HG03571 (cell line): ENCODE measurements around the gene GCK.
"Not testable (repeated sequence)": the region's sequence is repeated elsewhere in the genome, so short reads cannot be mapped to it uniquely, and the experiment has no call there.

Source experiments
- ATAC-seq: cut with Tn5 transposase; IDR thresholded peaks from one replicate; pipeline ENCODE4 v1.9.1; 2021; ENCODE audit not compliant: unreplicated experiment

GCK gene

GRCh38 chr7:44206008-44206407 lies 16.8 kb upstream of the GCK start:
- no peak for ATAC-seq

- no peak for ATAC-seq
Measured at GRCh38 chr7:44201813-44202212, 12.6 kb upstream of the GCK start.

GRCh38 chr7:44200699-44201461 lies 11.6 kb upstream of the GCK start, which contains the start of gene YKT6:
Gene YKT6, plus strand, starts transcription at chr7:44200978. Its CDS starts 158 bp downstream, at chr7:44201136.
- peak; percentile 96 for ATAC-seq

GRCh38 chr7:44200163-44200562 lies 10.9 kb upstream of the GCK start:
- not testable (repeated sequence) for ATAC-seq

DNA sequence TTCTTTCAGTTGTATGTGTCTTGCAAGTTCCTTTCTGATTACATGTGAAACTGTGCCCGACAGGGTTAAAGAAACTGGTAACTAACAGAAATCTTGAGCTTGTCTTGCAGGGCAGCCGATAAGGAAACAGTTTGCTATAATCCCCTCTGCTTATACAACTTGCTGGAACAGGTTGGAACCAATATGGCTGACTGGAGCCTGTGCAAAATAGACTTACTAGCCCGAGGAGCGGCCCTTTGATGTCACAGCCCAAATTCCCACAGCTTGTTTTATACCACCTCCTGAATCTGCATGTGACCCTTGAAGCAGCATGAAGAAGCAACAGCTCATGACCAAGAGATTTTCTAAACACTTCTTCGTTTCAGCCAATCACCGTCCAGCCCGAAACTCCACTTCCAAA lies 8.2 kb upstream of the GCK start:
- no peak for ATAC-seq

- ATAC-seq, result no peak
Measured at GRCh38 chr7:44196450-44196872, 7.2 kb upstream of the GCK start.

DNA sequence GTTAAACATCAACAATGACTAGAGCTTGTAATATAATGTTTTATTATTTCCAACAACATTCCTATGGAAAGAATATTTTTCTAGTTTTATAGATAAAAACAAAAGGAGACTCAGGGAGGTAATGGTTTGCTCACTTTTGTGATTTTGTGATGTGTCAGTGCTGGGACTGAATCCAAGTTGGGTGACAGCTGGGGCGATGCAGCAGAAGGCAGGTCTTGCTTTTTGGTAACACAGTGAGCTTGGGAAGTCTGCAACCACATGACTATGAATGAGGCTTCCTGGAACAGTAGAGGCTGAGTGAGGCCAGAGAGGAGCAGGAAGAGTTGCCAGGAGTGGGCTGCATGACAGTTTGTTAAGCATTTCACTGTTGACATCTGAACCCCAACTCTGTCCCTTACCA lies 6.7 kb upstream of the GCK start:
- no peak for ATAC-seq

DNA sequence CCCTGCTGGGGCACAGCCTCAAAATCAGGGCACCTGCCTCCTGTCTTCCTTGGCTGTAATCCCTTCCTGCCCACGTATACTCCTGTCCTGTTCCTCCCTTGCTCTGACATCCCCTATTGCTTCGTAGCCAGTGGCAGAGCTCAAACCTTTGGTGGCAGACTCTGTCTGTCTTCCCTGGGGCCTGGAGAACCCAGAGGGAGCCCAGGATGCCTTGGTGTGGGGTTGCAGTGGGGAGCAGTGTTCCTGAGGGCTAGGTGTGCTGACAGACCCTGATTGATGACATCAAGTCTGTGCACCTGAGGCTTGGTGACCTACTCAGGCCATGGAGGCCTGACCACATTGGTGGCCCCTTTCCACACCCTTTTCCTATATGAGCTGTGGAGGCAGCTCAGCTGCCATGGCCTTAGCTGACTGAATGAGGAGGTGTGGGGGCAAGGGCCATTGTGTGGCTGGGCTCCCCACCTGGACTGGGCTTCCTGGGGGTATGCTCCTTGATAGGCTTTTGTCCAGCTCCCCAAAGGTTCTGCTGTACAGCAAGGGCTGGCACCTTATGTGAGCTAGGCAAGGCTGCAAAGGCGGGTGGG lies 5.4 kb upstream of the GCK start:
- no peak for ATAC-seq

GRCh38 chr7:44194069-44194468 lies 4.8 kb upstream of the GCK start:
- no peak for ATAC-seq

GRCh38 chr7:44193011-44193802 lies 4.0 kb upstream of the GCK start:
- no peak for ATAC-seq

GRCh38 chr7:44191171-44191570 lies 1.9 kb upstream of the GCK start:
- ATAC-seq, result no peak

DNA sequence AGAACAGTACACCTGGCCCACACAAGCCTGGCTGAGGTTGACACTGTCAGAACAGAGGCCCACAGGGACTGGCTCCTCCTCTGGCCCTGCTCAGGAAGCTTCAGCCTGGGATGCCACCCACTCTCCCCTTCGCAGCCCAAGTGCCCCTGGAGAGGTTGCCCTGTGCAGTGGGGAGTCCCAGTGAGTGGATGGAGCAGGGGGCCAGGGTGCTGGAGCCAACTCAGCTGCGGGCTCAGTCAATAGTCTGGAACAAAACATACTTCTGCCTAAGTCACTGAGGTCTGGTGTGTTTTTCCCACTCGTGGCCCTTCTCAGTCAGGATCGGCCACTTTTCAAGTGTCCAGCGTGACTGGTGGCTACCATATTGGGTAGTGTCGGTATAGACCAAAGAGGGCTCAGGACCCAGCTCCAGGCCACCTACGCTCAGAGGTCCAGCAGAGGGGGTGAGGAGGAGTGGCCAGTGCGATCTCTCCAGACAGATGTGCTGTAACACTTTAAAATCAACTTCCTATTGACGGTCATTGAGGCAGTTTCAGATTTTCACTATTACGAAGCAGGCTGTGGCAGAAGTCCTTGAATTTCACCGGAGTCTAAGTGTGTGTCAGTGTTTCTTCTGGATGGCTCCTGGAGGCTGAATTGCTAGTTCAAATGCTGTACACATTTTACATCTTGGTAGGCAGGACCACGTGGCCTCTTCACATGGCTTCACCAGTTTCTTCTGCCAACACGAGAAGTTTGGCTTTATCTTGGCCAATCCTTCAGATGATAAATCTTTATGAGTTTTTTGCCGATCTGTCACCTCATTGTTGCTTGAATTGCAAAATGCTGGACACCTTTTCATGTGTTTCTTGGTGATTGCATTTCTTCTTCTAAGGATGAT lies 994 bp upstream of the GCK start:
- ATAC-seq, result no peak

- ATAC-seq, result no peak
Measured at GRCh38 chr7:44188480-44189225, 586 bp downstream of the GCK start.

- ATAC-seq, result no peak
Measured at GRCh38 chr7:44187636-44188416, 1.4 kb downstream of the GCK start.

DNA sequence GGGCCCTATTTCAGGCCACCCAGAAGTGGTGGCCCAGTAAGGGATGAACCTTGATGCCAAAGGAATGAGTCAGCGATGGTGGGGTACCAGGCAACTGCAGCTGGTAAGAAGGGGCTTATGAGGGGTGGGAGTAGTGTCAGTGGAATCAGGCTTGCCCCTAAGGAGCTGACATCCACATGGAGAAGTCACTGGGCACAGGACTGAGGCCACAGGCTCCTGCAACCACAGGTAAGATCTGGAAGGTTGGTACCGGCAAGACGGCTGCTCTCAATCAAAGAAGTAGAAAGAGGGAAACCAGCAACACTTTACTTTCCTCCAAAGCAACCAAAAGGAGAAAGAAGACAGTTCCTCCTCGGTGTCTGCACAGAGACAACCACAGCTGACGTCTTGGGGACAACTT lies 2.5 kb downstream of the GCK start:
- no peak for ATAC-seq

GRCh38 chr7:44185729-44186128 lies 3.5 kb downstream of the GCK start:
- no peak for ATAC-seq

GRCh38 chr7:44184873-44185446 lies 4.3 kb downstream of the GCK start:
- ATAC-seq, result no peak

- no peak for ATAC-seq
Measured at GRCh38 chr7:44184206-44184872, 4.9 kb downstream of the GCK start.

- no peak for ATAC-seq
Measured at GRCh38 chr7:44183386-44183785, 5.9 kb downstream of the GCK start.
